Loucy (cell line): ENCODE measurements around the gene TM9SF3.

Experiments
- CTCF ChIP-seq: fragments of 200-600 bp; sonication (generic); conservative IDR thresholded peaks from 2 replicates; pipeline ENCODE4 v1.5.1; 2014; ENCODE audit warnings: mild to moderate bottlenecking, antibody characterized with exemption, low read length
- EZH2phosphoT487 ChIP-seq: fragments of 200-600 bp; IDR thresholded peaks from 2 replicates; pipeline ENCODE4 v1.6.1; 2018; ENCODE audit warnings: antibody characterized with exemption, mild to moderate bottlenecking, moderate library complexity, borderline replicate concordance

DNA sequence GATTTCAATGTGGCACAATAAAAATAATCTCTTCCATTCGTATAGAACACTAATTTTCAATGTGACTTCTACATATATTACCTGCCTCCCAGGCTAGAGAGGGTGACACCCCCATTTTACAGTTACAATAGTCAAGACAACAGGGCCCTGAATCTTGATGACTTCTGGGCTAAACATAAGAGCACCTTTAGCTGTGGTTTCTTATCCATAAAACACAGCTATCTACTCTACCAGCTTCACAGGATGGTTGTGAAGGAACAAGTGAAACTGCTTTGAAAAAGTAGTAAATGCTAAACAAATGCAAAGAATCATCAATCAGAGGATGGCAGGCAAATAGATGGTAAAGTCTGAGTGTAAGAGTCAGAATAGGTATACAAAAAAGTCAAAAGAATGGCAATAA lies 69.5 kb downstream of the TM9SF3 start:
- TF ChIP-seq CTCF: no peak
- no peak for TF ChIP-seq EZH2phosphoT487
